Neural cell (in vitro differentiated cells): ENCODE data around the gene DCBLD1.

ENCODE experiments used
- CTCF ChIP-seq: fragments of 450-650 bp; IDR thresholded peaks from 2 replicates; pipeline ENCODE4 v1.5.1; 2014; ENCODE audit warnings: antibody characterized with exemption, mild to moderate bottlenecking, moderate library complexity; ENCODE audit not compliant: poor library complexity, severe bottlenecking
- EP300 ChIP-seq: fragments of 450-650 bp; conservative IDR thresholded peaks from 2 replicates; pipeline ENCODE4 v1.6.1; 2014; ENCODE audit warnings: antibody characterized with exemption, mild to moderate bottlenecking, moderate library complexity; ENCODE audit not compliant: poor library complexity, severe bottlenecking
- EZH2 ChIP-seq: fragments of 200-600, 300-800 bp; shearing (Covaris generic), sonication (generic); IDR thresholded peaks from 2 replicates; pipeline ENCODE4 v1.6.1; 2014; ENCODE audit warnings: antibody characterized with exemption, low read length, borderline replicate concordance, mild to moderate bottlenecking; ENCODE audit not compliant: insufficient read depth, poor library complexity, severe bottlenecking
- POLR2AphosphoS5 ChIP-seq: IDR thresholded peaks from 2 replicates; pipeline ENCODE4 v1.6.1; 2012
- RAD21 ChIP-seq: fragments of 450-650 bp; conservative IDR thresholded peaks from 2 replicates; pipeline ENCODE4 v1.6.1; 2014; ENCODE audit warnings: antibody characterized with exemption, mild to moderate bottlenecking, moderate library complexity
- REST ChIP-seq: IDR thresholded peaks from 2 replicates; pipeline ENCODE4 v1.6.1; 2012; ENCODE audit warnings: borderline replicate concordance
- TAF1 ChIP-seq: IDR thresholded peaks from 2 replicates; pipeline ENCODE4 v1.6.1; 2012; ENCODE audit warnings: low read depth

- TF ChIP-seq POLR2AphosphoS5 (no peak), CTCF (no peak), EZH2 (no peak), EP300 (no peak), TAF1 (no peak), REST (no peak), RAD21 (no peak)
These were observed 70.1 kb downstream of the DCBLD1 start for GRCh38 chr6:117552618-117553017.
